GM13976 (cell line): ENCODE measurements around the gene MRPS33.
A peak's percentile ranks its signal among the peaks of the same experiment; 100 is the strongest.

Experiments
- DNase-seq: peaks from one replicate; pipeline ENCODE4 v3.0.0; 2012; ENCODE audit warnings: low spot score
- CTCF ChIP-seq: IDR thresholded peaks from 2 replicates; pipeline ENCODE4 v1.5.1; 2012; ENCODE audit warnings: borderline replicate concordance, mild to moderate bottlenecking; ENCODE audit not compliant: insufficient read depth; ENCODE audit errors: extremely low read depth, missing control alignments, control extremely low read depth
- in situ Hi-C: fragments of 300-500 bp; cut with MboI; formaldehyde crosslinking; loops from one replicate; pipeline ENCODE4 v1.12.0; 2022; ENCODE audit warnings: low sequenced_read_pairs, mixed read lengths, inconsistent platforms; ENCODE audit not compliant: unreplicated experiment

Gene MRPS33

GRCh38 chr7:140998715-140999114 is 16.0 kb downstream of the MRPS33 start:
- TF ChIP-seq CTCF = no peak
- in situ Hi-C loops = loop anchor here (10.0 kb wide), 1 partner anchor 184 kb away; no protein-coding TSS in a partner anchor
- DNase-seq = no peak

- in situ Hi-C loops = loop anchor here (10.0 kb wide), 1 partner anchor 178 kb away; no protein-coding TSS in a partner anchor
- no peak for TF ChIP-seq CTCF
- DNase-seq = no peak
Measured at GRCh38 chr7:140992422-140992821, 22.3 kb downstream of the MRPS33 start.

- no peak for TF ChIP-seq CTCF
- in situ Hi-C loops = loop anchor here (10.0 kb wide), 1 partner anchor 176 kb away; no protein-coding TSS in a partner anchor
- no peak for DNase-seq
Measured at GRCh38 chr7:140990193-140990962, 24.4 kb downstream of the MRPS33 start.

GRCh38 chr7:140989068-140989467 is 25.7 kb downstream of the MRPS33 start:
- no peak for TF ChIP-seq CTCF
- DNase-seq = no peak
- in situ Hi-C loops = no loop called here

GRCh38 chr7:140983802-140984201 is 30.9 kb downstream of the MRPS33 start:
- DNase-seq = peak; percentile 29
- in situ Hi-C loops = no loop called here
- no peak for TF ChIP-seq CTCF

- no peak for DNase-seq
- no peak for TF ChIP-seq CTCF
- in situ Hi-C loops = no loop called here
Measured at GRCh38 chr7:140982508-140982907, 32.2 kb downstream of the MRPS33 start.

- no peak for DNase-seq
- no peak for TF ChIP-seq CTCF
- in situ Hi-C loops = no loop called here
Measured at GRCh38 chr7:140981951-140982350, 32.8 kb downstream of the MRPS33 start.
